Measurements from ENCODE around the gene STAP1.
"Not testable (repeated sequence)": the region's sequence is repeated elsewhere in the genome, so short reads cannot be mapped to it uniquely, and the experiment has no call there.

Gene STAP1, protein sequence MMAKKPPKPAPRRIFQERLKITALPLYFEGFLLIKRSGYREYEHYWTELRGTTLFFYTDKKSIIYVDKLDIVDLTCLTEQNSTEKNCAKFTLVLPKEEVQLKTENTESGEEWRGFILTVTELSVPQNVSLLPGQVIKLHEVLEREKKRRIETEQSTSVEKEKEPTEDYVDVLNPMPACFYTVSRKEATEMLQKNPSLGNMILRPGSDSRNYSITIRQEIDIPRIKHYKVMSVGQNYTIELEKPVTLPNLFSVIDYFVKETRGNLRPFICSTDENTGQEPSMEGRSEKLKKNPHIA

DNA sequence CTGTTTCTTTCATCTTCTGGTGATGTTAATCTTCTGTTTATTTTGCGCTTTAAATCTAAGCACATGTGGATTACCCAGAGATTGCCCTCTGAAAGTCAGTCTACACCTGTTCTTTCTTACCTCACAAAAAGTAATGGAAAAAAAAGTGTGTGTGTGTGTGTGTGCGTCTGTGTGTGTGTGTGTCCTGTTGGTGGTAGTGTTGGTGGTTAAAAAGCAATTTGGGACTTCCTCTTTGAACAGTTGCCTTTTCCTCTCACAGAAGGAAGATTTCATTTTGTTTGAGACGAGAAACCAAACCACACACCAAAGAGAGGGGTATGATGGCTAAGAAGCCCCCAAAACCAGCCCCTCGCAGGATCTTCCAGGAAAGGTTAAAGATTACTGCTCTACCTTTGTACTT, at the start of gene STAP1:
TSS of gene STAP1 (plus strand) at position 235 of the 400 bp plus-strand sequence. CDS start at position 318, 83 bp downstream.
- DNase-seq = peak; percentile 52

DNA sequence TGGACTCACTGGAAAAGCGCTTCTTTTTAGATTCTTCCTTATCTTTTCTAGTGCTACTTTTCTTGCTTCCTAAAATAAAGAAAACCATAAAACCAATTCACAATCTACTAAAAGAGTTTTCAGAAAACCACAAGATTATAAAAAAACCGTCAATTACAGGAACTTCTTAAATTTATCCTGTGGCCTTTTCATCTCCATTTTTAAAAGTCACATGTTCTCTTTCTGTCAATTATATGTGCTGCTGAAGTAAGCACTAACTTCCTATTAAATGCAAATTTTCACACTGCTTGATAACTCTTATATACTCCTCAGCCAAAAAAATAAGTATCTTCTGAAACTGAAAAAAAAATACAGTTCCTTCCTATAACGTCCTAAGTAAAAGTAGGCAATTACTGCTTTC, 46.0 kb upstream of the STAP1 start:
- no peak for DNase-seq

DNA sequence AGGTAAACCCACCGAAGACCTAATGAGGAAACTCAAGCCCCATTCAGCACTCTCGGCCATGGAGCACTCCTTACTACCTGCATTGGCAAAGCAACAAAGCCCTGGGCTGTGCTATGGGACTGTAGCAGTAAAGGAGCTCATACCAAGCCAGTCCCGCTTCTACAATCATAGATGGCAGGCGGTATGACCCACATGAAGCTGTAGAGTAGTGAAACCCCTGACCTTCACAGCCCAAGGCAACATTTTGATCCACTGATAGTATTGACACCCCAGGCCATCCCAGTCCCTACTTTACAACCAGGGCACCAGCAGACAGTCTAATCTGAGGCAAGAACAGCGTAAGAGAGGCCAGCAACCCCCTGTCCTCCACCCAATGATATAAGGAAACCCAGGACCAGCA, 38.4 kb upstream of the STAP1 start:
- no peak for DNase-seq

DNA sequence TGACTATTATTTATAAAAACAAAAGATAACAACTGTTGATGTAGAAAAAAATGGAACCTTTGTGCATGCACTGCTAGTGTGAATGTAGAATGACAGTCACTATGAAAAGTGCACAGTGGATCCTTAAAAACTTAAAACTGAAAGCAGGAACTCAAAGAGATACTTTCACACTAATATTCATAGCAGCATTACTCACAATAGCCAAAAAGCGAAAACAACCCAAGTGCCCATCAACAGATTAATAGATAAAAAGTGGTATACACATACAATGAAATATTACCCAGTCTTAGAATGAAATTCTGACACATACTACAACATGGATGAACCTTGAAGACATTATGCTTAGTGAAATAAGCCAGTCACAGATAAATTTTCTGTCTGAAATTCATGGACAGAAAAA, 37.0 kb upstream of the STAP1 start:
- no peak for DNase-seq

DNA sequence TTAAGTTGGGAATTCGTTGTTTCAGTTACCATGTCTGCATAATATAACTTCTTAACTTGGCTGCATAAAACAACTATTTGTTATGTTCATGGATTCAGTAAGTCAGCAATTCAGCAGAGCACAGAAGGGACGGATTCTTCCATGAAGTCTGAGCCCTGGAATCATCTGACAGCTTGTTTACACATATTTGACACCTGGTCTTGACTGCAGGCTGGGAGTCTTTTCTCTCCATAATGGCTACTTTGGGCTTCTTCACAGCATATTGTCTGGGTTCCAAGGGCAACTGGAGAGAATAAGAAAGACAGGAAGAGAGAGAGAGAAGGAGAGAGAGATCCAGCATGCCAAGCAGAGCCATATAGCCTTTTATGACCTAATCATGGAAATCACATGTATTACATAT, 36.3 kb upstream of the STAP1 start:
- no peak for DNase-seq

DNA sequence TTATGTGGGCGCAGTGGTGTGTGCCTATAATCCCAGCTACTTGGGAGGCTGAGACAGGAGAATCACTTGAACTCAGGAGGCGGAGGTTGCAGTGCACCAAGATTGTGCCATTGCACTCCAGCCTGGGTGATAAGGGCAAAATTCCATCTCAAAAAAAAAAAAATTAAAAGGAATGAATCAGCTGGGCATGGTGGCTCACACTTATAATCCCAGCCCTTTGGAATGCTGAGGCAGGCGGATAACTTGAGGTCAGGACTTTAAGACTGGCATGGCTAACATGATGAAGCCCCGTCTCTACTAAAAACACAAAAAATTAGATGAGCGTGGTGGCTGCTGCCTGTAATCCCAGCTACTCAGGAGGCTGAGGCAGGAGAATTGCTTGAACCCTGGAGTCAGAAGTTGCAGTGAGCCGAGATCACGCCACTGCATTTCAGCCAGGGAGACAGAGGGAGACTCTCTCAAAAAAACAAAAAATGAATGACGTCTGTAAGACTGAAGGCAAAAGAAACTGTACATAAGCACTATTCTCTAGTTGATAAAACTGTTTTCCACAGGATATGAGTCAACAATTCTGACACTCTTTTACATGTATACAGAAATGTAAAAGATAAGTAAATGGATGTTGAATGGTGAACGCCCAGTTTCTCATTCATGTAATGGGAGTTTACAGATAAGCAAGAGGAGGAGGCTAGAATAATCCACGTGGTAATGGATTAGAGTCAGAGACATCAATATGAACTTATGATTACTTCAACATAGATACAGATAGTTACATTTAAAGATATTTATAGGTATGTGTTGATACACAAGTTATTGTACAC, 35.5 kb upstream of the STAP1 start:
- DNase-seq = peak; percentile 24

DNA sequence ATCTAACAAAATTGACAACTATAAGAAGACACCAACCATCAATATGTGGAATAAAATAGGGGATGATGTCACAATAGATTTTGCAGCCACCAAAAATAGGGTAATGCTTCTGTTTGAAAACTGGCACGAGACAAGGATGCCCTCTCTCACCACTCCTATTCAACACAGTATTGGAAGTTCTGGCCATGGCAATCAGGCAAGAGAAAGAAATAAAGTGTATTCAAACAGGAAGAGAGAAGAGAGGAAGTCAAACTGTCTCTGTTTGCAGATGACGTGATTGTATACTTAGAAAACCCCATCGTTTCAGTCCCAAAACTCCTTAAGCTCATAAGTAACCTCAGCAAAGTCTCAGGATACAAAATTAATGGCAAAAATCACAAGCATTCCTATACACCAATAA, 34.4 kb upstream of the STAP1 start:
- not testable (repeated sequence) for DNase-seq

DNA sequence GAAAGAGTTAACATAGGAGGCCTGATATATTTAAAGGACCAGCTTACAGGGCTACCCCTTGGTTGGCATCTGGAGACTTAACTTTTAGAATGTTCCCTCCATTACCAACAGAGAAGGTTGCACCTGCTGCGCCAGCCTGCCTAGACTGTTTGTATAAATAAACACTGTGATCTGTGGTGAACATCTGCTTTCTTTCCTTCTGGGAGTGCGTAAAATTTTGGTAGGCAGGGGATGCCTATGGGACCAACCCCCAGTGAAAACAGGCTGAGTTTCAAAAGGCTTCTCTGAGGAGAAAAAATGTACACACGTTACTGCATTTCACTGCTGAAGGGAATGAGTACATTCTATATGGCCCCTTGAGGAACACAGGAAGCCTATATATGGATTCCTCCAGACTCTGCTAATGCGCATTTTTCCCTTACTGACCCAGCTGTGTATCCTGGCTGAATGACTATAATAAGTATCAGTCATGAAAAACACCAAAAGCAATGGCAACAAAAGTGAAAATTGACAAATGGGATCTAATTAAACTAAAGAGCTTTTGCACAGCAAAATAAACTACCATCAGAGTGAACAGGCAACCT, 27.1 kb upstream of the STAP1 start:
- DNase-seq = no peak

DNA sequence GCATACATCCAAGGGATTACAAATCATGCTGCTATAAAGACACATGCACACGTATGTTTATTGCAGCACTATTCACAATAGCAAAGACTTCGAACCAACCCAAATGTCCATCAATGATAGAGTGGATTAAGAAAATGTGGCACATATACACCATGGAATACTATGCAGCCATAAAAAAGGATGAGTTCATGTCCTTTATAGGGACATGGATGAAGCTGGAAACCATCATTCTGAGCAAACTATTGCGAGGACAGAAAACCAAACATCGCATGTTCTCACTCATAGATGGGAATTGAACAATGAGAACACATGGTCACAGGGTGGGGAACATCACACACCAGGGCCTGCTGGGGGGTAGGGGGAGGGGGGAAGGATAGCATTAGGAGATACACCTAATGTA, 26.1 kb upstream of the STAP1 start:
- DNase-seq = not testable (repeated sequence)

DNA sequence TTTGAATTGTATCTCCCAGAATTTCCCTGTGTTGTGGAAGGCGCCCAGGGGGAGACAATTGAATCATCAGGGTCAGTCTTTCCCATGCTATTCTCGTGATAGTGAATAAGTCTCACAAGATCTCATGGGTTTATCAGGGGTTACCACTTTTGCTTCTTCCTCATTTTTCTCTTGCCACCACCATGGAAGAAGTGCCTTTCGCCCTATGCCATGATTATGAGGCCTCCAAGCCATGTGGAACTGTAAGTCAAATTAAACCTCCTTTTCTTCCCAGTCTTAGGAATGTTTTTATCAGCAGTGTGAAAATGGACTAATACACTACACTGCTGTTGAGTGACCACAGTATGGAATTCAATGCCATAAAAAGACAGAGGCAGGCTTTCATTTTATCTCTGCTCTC, 25.4 kb upstream of the STAP1 start:
- no peak for DNase-seq

DNA sequence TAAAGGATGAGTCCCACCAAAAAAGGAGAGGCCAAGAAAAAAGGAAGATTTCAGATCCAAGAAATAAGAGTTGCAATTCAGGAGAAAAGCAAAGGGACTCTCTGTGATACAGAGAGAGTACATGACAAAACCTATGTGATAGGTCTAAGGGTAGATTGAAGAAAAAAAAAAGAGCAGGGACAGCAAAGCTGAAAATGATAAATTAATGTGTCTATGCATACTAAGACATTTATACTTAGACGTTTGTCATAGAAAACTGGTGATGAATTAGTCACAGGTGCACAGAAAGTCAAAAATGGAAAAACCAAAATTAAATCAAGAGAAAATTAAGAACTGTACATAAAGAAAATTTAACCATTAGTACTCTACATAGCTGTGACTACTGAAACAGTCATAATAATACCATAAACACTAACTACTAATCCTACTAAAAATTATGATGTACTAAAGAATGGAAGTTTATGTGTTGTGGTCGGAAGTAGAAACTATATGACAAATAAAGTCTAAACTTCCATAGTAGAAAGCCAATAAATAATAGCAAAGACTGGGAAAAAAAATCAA, 23.2 kb upstream of the STAP1 start:
- DNase-seq = no peak

DNA sequence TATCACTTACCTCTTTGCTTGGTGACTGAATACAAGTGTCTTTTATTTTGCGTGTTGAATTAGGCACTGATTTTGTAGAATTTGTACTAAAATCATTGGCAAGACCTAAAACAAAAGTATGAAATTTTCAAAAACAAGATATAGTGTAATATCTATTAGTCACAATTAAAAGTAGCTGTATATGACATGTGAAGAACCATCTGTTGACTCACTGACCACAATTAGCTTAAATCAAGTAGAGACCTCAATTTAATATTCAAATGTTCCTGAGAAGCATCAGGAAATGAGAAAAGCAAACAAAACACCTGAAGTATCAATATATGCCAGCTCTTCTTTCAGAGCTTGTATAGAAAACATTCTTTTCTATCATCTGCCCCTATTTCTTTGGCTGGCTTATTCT, 18.7 kb upstream of the STAP1 start:
- no peak for DNase-seq

DNA sequence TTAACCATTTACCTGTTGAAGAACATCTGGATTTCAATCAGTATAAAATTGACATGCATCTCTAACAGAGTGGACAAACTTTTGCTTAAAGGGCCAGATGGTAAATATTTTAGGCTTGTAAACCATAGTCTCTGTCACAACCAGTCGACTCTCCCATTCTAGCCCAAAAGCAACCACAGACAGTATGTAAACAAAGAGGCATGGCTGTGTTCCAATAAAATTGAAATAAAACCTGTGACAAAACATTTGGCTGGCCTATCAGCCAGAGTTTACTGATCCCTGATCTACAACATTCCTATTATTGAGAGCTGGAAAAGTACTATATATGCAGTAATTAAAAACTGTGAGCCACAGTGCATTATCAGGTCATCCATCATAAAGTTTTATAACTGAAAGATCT, 16.5 kb upstream of the STAP1 start:
- DNase-seq = no peak

DNA sequence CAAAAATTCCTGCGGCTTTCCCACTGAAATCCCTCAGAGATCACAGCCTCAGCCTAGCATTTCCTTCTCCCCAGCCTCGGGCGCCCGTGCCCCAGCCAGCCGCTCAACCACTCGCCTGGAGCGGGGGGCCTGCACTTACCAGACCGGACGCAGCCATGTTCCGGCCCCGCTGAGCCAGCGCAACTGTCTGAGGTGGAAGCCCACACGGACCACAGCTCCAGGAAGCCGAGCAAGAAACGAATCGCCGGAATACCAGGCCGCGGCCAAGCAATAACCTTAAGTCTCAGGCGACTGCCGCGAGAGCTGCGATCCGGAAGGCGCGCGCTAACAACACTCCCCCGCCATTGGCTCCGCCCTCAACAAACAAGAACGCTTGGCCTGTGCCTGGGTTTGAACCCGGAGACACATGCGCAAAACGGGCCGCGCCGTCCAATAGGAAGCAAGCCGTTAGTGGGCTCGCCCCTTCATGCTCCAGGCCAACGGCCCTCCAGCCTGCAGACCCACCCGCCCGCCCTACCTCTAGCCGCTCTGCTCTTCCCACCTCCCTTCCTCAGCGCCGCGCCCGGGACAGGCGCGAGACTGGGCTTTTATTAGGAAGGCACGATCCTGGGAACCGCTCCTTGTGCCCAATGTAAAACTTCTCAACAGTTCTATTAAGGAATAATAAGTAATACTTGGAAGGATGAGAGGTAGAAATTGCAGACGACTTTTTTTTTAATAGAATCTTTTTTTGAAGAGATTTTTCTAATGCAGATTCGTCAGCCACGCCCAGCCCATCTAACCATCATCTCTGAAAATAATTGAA, 13.1 kb upstream of the STAP1 start, which contains the start of gene CENPC:
TSS of gene CENPC (minus strand) at position 305 of the 805 bp plus-strand sequence. CDS start at position 157, 148 bp downstream.
- peak; percentile 94 for DNase-seq

DNA sequence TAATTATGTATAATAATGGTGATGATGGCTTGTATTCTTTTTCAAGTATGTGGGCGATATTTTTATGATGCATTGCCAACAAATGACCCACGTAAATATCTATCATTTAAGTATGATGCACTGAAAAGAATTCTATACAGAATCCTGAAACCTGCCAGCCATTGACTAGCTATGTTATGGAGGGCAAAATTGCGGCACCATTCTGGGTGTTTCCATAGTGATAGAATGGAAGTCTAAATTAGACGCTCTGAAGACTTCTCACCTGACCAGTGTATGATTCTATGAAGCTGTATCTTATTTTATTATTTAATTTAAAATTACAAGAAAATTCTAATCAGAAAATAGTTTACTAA, 12.5 kb upstream of the STAP1 start:
- no peak for DNase-seq

DNA sequence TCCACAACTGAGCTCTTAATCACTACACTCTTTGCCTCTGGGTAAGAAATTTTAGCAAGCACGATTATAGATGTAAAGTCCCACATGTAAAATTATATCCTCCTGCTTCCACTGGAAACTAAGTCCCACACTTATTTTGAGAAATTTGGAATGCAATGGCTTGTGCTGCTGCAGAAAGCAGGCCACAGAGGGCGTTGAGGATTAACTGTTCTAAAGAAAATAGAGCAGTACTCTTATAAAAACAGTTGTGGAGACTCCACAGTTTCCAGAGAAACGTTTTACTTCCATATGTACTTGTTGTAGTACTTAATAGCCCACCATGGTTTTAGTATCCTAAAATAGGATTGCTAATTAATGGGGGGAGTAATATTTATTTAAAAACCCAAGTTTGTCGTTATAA, 11.6 kb upstream of the STAP1 start:
- no peak for DNase-seq

DNA sequence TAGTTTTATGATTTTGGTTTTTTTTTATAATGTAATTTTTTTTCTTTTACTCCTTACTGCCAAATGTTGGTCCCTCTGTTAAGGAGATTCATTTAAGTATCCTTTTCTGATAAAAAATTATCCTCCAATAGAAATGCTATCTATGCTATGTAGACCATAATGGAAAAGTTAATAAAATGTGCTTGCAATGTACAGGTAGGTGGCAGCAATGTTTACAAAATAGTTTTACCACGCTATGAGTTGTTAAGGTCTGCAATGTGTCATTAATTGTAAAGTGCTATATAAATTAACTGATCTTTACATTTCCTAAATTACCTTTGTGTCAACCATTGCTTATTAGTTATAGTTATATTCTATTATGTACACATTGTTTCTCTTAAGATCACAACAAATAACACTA, 9.4 kb upstream of the STAP1 start:
- DNase-seq = peak; percentile 55

DNA sequence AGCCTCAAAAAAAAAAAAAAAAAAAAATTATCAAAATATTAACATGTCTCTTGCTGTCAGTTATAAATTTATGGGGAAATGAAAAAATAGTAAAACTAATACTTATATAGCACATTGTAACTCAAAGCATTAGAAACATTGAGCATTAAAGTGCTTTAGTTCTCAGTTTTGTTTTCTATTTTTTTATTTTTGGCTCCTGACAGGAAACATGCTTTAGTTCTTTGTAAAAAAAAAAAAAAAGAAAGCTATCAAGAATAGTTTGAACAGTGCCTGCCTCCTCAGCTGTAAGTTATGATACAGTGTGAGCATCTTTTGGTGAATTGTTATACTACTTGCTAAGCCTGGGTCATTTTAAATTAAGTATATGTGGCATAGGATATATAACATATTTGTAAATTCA, 8.1 kb upstream of the STAP1 start:
- no peak for DNase-seq

DNA sequence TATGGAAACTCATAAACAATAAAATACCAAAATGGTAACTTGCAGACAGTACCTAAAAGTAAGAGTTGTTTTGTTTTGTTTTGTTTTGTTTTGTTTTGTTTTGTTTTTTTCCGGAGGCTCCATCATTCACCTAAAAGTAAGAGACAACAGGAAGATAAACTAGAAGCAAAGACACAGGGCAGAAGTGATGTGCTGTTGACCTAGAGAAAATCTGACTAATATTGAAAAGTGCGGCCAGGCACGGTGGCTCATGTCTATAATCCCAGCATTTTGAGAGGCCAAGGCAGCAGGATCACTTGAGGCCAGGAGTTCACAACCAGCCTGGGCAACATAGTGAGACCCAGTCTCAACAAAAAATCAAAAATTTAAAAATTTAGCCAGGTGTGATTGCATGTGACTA, 7.7 kb upstream of the STAP1 start:
- DNase-seq = no peak

DNA sequence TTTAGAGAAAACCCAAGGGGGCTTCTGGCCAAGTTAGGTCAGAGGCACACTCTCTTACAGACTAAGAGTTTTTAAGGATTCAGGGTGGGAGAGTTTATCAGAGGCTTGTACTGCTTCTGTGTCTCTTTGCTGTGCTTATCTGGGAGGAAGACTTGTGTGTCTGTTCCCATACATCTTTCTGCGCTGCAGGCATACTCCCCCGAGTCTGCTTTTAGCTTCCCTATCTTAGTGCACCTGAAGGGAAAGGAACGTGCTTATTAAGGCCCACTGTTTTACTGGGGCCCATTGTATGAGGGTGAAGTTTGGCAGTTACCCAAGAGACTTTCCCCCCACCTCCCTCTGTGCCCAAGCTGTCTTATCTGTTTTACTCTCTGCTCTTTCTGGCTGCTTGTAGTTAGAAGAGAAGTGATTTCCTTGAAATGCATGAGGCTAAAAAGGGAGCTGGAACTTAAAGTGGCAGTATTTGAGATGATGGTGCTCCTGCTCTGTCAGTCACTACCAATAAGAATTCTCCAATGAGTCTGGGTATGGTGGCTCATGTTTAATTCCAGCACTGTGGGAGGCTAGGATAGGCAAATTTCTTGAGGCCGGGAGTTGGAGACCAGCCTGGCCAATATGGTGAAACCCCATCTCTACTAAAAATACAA, 6.3 kb upstream of the STAP1 start:
- not testable (repeated sequence) for DNase-seq

DNA sequence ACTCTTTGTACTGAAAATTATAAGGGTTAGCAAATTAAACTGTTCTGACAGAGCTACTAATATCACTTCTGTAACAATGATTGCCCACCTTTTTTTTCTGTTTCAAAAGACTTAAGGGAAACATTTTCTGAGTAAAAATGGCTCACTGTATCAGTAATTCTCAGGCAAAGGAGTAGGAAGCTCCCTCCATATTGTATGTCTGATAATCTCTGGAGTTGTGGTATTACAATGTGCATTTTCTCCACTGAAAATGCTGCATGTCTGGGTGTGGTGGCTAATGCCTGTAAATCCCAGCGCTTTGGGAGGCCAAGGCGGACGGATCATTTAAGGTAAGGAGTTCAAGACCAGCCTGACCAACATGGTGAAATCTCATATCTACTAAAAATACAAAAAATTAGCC, 4.4 kb upstream of the STAP1 start:
- no peak for DNase-seq

DNA sequence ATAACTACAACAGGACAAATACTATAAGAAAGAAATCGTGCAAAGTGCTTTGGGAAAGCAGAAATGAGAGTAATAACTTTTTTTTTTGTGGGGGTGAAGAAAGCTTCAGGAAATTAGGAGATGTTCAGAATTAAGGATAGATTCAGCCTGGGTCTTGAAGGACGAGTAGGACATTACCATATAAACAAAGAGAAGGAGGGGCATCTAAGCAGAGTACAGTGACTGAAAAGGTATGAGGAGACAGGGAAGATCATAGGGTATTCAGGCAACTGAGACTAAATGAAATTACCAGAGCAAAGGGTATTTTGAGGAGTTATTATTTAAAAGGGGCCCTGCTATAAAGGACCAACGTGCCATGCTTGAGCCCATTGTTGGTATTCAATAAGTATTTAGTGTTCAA, 3.1 kb upstream of the STAP1 start:
- DNase-seq = no peak
